Lower lobe of right lung (tissue), 2 donors: Measurements from ENCODE around the gene HDDC2. TPM values are rescaled to one million over a fixed set of nuclear protein-coding genes. Genes with fewer than 3 reads are reported as not detected.

Experiments used
- ATAC-seq, 2 donors: fragments of 200-7000 bp; cut with Tn5 transposase; one replicate each; pipeline ENCODE4 v1.9.1; 2020 to 2022; ENCODE audit warnings: mild to moderate bottlenecking in 2 of 2, moderate library complexity in 2 of 2
- DNase-seq: peaks from one replicate; pipeline ENCODE4 v3.0.0-alpha.2; 2020
- H3K27ac ChIP-seq: fragments of 200-600 bp; one replicate; pipeline ENCODE4 v1.8.0; 2022
- H3K27me3 ChIP-seq: fragments of 200-600 bp; one replicate; pipeline ENCODE4 v1.8.0; 2022; ENCODE audit warnings: low read depth
- H3K36me3 ChIP-seq: fragments of 200-600 bp; one replicate; pipeline ENCODE4 v1.8.0; 2022; ENCODE audit warnings: mild to moderate bottlenecking
- H3K4me1 ChIP-seq: fragments of 200-600 bp; one replicate; pipeline ENCODE4 v1.8.0; 2022
- H3K4me3 ChIP-seq: fragments of 200-600 bp; one replicate; pipeline ENCODE4 v1.8.0; 2022; ENCODE audit warnings: mild to moderate bottlenecking
- H3K9me3 ChIP-seq: fragments of 200-600 bp; one replicate; pipeline ENCODE4 v1.8.0; 2022
- CTCF ChIP-seq: fragments of 200-600 bp; IDR thresholded peaks from one replicate; pipeline ENCODE4 v1.8.0; 2022; ENCODE audit warnings: antibody characterized with exemption, mild to moderate bottlenecking
- intact Hi-C: fragments of 100-400 bp; cut with DNase I; formaldehyde crosslinking; loops from one replicate; pipeline ENCODE4 v1.11.0; 2022
- total RNA-seq: library from RNA; stranded (reverse); fragmentation: NEBNext Ultra II Directional; extraction: Animal tissue kit (Norgen Biotek cat#: 25700); gene quantifications from one replicate; pipeline ENCODE4 v1.2.1, GENCODE V29; 2021
- donor health status: DM: no; HTN: yes; CAD: no; lungs with severe emphysema.

The HDDC2 gene
- total RNA-seq, 1 donor from 2014 or later: 55.4 TPM

- intact Hi-C loops: no loop called here
Measured at GRCh38 chr6:125250511-125250910, 51.3 kb downstream of the HDDC2 start.

GRCh38 chr6:125248136-125248535 is 53.6 kb downstream of the HDDC2 start:
- DNase-seq (no peak), ATAC-seq (no peak)
- Histone ChIP-seq H3K27ac (no peak overlapping the region), H3K36me3 (no peaks in the 10 kb centered on the region), H3K4me1 (no peaks in the 10 kb centered on the region), H3K27me3 (no peaks in the 10 kb centered on the region), H3K9me3 (peaks cover 6% of the 10 kb centered on the region), H3K4me3 (no peak overlapping the region)
- no peak for TF ChIP-seq CTCF
- intact Hi-C loops: no loop called here

More at GRCh38 chr6:125250511-125250910, 51.3 kb downstream of the HDDC2 start:
- H3K36me3 ChIP-seq: no peaks in the 10 kb centered on the region
- ATAC-seq (no peak), DNase-seq (no peak)
- H3K4me1 ChIP-seq: no peaks in the 10 kb centered on the region
- H3K27me3 ChIP-seq: no peaks in the 10 kb centered on the region
- no peak overlapping the region for H3K4me3 ChIP-seq
- no peak overlapping the region for H3K27ac ChIP-seq
- no peak for TF ChIP-seq CTCF
- no peaks in the 10 kb centered on the region for H3K9me3 ChIP-seq

GRCh38 chr6:125246566-125246965 is 55.2 kb downstream of the HDDC2 start:
- Histone ChIP-seq H3K4me3 (no peak overlapping the region), H3K9me3 (peaks cover 10% of the 10 kb centered on the region), H3K4me1 (no peaks in the 10 kb centered on the region), H3K36me3 (no peaks in the 10 kb centered on the region), H3K27ac (no peak overlapping the region), H3K27me3 (no peaks in the 10 kb centered on the region)
- ATAC-seq: no peak
- TF ChIP-seq CTCF: no peak
- no peak for DNase-seq
- intact Hi-C loops: no loop called here

GRCh38 chr6:125245523-125246264 is 56.1 kb downstream of the HDDC2 start:
- no peak overlapping the region for H3K4me3 ChIP-seq
- no peak for TF ChIP-seq CTCF
- ATAC-seq (no peak), DNase-seq (no peak)
- no peaks in the 10 kb centered on the region for H3K4me1 ChIP-seq
- H3K27ac ChIP-seq: no peak overlapping the region
- no peaks in the 10 kb centered on the region for H3K36me3 ChIP-seq
- intact Hi-C loops: no loop called here
- H3K27me3 ChIP-seq: no peaks in the 10 kb centered on the region
- peaks cover 19% of the 10 kb centered on the region for H3K9me3 ChIP-seq

- Histone ChIP-seq H3K9me3 (peaks cover 22% of the 10 kb centered on the region), H3K4me3 (no peak overlapping the region), H3K4me1 (no peaks in the 10 kb centered on the region), H3K27me3 (no peaks in the 10 kb centered on the region), H3K27ac (no peak overlapping the region), H3K36me3 (no peaks in the 10 kb centered on the region)
- intact Hi-C loops: no loop called here
- DNase-seq (no peak), ATAC-seq (no peak)
- TF ChIP-seq CTCF: no peak
Measured at GRCh38 chr6:125245109-125245508, 56.7 kb downstream of the HDDC2 start.
